SH-SY5Y (cell line): Measurements from ENCODE around the gene PCSK7.

ENCODE experiments used
- GATA2 ChIP-seq: IDR thresholded peaks from 2 replicates; pipeline ENCODE4 v1.6.1; 2011; ENCODE audit warnings: mild to moderate bottlenecking, low read depth, low read length
- GATA3 ChIP-seq: IDR thresholded peaks from 2 replicates; pipeline ENCODE4 v1.6.1; 2011; ENCODE audit warnings: low read depth, mild to moderate bottlenecking, low read length, moderate library complexity

DNA sequence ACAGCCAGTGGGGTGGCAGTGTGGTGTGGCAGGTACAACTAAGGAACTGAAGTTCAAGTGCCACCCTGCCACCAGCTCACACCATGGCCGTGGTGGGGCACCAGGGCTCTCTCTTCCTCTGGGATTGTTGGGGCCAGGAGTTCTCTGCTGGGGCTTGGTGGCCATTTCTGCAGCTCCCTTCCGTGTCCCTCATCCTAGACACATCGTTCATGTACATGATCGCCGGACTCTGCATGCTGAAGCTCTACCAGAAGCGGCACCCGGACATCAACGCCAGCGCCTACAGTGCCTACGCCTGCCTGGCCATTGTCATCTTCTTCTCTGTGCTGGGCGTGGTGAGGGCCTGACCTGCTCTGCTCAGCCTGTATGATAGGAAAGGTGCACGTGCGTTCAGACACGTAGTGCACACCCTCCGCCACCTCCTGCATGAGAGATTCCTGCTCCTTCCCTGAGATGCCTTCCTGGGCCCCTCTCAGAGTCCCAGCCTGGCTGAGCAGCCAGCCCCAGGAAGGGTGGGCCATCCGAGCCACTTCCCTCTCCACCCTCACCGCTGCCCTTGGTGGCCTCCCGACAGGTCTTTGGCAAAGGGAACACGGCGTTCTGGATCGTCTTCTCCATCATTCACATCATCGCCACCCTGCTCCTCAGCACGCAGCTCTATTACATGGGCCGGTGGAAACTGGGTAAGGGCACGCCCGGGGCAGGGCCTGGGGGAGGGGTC lies 40.0 kb downstream of the PCSK7 start:
- no peak for TF ChIP-seq GATA3
- no peak for TF ChIP-seq GATA2
